ENCODE measurements around the gene SMOC1.
"Not testable (repeated sequence)": the region's sequence is repeated elsewhere in the genome, so short reads cannot be mapped to it uniquely, and the experiment has no call there.

Gene SMOC1

DNA sequence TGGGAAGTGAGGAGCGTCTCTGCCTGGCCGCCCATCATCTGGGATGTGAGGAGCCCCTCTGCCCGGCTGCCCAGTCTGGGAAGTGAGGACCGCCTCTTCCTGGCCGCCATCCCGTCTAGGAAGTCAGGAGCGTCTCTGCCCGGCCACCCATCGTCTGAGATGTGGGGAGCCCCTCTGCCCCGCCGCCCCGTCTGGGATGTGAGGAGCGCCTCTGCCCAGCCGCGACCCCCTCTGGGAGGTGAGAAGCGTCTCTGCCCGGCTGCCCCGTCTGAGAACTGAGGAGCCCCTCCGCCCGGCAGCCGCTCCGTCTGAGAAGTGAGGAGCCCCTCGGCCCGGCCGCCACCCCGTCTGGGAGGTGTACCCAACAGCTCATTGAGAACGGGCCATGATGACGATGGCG, 23.8 kb downstream of the SMOC1 start:
- not testable (repeated sequence) for DNase-seq

GRCh38 chr14:69904246-69904645, 25.0 kb downstream of the SMOC1 start:
- DNase-seq, result no peak

DNA sequence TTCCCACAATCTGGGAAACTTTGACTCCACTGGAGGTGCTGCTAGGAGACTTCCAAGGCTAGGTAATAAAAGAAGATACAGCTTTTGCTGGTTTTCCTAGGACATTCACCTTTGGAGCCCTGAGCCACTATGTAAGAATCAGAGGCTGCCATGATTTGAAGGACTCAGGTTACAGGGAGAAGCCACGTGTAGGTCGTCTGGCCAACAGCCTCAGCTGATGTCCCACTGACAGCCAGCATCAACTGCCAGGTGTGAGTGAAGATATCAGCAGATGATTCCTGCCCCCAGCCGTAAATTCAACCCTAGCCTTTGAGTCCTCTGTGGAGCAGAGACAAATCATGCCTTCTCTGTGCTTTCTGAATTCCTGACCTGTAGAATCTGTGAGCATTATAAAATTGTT, 27.0 kb downstream of the SMOC1 start:
- no peak for DNase-seq

- DNase-seq, result no peak
Observed at GRCh38 chr14:69909826-69910550, 30.8 kb downstream of the SMOC1 start.

DNA sequence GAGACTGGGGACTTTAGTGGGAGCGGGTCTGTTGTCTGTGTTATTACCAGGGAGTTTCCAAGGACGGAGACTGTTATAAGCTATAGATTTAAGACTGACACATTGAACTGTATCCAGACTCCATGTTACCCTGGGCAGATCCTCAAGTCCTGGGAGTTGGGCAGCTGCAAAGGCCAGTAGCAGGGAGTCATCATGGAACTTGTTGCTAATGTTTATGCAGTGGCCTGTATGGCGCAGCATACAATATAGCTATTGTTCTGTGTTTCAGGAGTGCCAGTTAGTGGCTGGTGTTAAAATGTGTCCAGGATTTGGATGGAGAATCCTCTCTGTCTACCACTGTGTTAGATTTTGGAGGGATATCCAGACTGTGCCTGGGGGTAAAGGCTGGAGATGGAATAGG, 31.7 kb downstream of the SMOC1 start:
- no peak for DNase-seq

DNA sequence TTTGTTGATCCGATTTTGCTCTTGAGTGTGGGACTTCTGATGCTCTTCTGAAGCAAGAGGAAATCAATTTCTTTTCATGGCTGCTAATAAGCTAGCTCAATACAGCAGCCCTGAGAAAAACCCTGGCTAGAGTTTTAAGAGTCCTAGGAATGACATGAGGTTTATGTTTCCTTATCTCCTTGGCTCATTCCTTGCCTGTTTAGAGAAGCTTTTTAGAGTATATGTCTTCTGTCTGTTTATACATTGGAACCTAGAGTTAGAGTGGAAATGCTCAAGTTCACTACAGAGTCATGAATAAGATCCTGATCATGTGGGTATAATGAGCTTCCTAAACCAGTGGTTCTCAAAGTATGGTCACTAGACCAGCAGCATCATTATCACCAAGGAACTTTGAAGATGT, 34.5 kb downstream of the SMOC1 start:
- DNase-seq, result no peak

DNA sequence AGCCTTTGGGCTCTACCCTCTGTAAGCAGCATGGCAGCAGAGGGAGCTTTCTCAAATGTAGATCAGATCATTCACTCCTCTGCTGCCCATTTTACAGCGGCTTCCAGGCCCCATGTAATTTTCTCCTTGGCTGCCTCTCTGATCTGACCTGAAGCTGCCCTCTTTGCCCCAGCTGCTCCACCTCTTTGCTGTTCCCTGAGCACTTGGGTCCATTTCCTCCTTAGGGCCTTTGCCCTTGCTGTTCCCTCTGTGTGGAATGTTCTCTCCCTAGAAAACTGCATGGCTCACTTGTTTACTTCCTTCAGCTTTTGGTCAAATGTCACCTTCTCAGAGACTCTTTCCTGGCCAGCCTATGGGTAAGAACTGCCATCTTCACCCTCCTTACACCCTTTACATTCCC, 37.2 kb downstream of the SMOC1 start:
- no peak for DNase-seq

DNA sequence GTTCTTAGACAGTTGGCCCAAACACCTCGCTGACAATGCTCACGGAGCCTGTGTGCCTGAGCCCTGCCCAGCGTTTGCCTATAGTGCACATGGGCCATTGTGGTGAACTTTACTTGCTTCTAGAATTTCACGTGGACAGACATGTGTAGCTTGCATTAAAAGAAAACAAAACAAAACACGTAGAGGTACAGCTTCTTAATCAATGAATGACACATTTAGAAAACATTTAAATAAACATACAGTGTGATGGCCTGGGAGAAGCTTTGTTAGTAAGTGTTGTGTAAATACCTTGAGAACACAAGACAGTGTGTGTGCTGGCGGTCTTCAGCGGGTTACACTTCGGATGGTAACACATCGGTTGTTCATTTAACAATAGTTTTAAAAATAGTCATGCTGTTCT, 38.1 kb downstream of the SMOC1 start:
- no peak for DNase-seq

GRCh38 chr14:69919815-69920214, 40.6 kb downstream of the SMOC1 start:
- DNase-seq, result no peak

DNA sequence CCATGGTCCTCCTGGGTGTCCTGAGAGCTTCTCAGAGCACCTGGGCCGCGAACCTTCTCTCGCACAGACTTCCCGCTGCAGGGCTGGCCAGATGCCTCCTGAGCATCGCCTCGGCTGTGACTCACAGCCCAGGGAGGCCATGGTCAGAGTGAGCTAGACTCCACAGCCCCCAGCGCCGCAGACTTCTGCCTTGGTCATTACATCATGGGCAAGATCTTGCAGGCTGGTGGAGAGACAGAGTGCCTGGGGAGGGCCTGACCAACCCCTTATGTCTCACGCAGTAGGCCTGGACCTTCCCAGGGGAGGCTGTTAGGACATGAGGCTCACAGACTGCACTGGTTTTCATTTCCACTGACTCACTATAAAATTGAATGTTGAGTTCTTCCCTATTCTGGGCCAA, 41.8 kb downstream of the SMOC1 start:
- DNase-seq, result no peak

DNA sequence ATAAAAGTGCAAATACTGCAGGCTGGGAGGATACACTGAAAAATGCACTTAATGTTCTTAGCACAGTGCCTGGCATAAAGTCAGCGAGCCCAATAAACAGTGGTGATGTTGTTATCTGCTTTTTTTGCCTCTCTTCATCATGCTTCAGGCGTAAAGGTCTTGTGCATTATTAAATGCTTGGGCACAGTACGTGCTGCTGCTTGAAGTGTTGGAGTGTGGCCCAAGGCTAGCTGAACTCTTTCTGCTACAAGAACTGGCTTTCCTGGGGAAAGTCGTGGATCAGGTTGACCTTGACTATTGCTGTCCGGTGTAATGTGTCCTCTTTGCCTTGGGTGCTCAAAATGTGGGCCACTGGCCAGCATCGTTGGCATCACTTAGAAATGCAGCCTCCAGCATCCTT, 43.0 kb downstream of the SMOC1 start:
- no peak for DNase-seq

GRCh38 chr14:69924201-69924600, 45.0 kb downstream of the SMOC1 start:
- DNase-seq, result no peak

DNA sequence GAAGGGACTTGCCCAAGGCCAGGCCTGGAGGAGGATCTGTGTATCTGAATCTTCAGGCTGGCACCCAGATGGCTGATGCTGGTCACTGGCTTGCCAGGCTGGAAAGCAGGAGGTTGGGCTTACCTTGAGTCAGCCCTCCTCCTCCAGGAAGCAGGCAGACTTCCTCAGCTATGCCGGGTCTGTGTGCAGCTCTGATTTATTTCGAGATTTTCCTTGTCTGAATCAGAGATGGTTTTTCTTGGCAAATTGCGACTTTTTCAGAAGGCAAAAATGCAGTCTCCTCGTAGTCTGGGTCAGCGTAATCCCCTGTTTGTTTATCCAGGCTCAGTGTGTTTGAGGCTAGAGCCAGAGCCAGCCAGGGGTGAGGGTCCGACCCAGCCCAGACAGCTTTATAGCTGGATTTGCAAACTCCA, 48.9 kb downstream of the SMOC1 start:
- DNase-seq, result no peak

DNA sequence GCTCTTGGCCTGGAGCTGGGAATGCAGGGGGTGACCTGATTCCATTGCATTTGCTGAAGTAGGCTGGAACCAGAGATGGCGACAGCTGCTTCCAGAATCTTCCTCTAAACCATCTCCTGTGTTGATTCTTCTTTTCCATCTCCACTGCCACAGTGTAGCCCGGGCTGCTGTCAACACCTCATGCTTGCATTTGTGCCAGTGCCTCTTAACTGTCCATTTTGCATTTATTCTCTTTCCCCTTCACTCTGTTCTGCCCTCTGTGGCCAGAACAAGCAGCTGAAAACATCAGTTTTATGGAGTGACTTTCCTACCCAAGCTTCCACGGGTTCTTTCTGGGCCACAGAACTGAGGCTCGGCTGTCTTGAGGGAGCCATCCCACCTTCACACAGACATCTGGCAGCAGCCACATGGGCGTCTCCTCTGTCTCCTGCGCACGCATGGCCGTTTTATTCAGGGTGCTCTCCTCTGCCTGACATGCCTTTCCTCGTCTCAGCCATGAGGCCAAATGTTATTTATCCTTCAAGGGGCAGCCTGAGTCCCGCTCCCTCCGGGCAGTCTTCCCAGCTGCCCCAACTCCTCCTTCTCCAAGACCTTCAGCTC, 51.7 kb downstream of the SMOC1 start:
- DNase-seq, result no peak

- no peak for DNase-seq
Observed at GRCh38 chr14:69931960-69932359, 52.7 kb downstream of the SMOC1 start.

GRCh38 chr14:69932391-69932790, 53.2 kb downstream of the SMOC1 start:
- no peak for DNase-seq

DNA sequence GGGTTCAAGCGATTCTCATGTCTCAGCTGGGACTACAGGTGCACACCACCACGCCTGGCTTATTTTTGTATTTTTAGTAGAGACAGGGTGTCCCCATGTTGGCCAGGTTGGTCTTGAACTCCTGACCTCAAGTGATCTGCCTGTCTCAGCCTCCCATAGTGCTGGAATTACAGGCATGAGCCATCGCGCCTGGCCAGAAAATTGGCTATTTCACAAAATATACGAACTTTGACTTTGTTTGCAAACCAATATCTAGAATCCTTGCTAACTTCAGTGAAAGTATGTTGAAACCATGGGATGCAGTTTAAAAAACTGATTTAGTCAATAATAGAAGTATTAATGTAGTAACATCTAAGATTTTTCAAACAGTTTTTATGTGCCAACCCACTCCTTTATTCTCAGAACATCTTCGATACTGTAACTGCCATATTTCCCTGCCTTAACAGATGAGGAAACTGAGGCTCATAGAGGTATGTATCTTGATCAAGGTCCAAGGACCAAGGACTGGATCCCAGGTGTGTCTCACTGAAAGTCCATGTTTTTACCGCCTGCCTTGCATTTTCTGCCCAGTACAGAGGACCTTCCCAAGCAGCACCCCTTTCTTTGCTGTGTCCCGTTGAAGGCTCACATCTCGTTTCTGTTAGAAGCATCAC, 54.5 kb downstream of the SMOC1 start:
- no peak for DNase-seq

- no peak for DNase-seq
Observed at GRCh38 chr14:69937367-69938081, 58.3 kb downstream of the SMOC1 start.

GRCh38 chr14:69938751-69939150, 59.5 kb downstream of the SMOC1 start:
- no peak for DNase-seq

- DNase-seq, result no peak
Observed at GRCh38 chr14:69941768-69942742, 62.8 kb downstream of the SMOC1 start.

- DNase-seq, result no peak
Observed at GRCh38 chr14:69943084-69943780, 64.0 kb downstream of the SMOC1 start.

DNA sequence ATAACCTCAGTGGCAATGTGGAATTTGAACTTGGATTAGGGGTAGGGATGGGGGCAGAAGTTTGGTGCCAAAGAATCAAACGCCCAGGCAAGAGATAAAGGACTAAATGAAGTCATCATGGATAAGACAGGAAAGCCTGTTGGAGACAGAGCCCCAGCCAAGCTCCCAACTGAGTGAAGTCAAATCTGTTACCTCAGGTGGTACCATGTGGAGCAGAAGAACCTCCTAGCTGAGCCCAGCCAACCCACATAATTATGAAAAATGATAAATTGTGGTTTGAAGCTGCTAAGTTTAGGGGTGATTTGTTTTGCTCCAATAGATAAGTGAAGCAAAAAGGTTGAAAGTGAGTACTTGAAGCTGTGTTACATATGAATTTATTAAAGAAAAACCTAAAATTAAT, 66.1 kb downstream of the SMOC1 start:
- no peak for DNase-seq
